Mucosa of descending colon (tissue), 3 donors: ENCODE data around the gene CLTA. TPM values are rescaled to one million over a fixed set of nuclear protein-coding genes. Genes with fewer than 3 reads are reported as not detected.

Experiments
- ATAC-seq: fragments of 200-7000 bp; cut with Tn5 transposase; one replicate; pipeline ENCODE4 v1.9.1; 2020; ENCODE audit warnings: mild to moderate bottlenecking, moderate library complexity
- DNase-seq, 3 donors: peaks; one replicate each; pipeline ENCODE4 v3.0.0-alpha.2; 2020
- H3K36me3 ChIP-seq: fragments of 200-600 bp; one replicate; pipeline ENCODE4 v1.8.0; 2021; ENCODE audit warnings: low read depth, mild to moderate bottlenecking
- H3K4me1 ChIP-seq: fragments of 200-600 bp; one replicate; pipeline ENCODE4 v1.8.0; 2021; ENCODE audit warnings: low read depth, mild to moderate bottlenecking
- H3K4me3 ChIP-seq: fragments of 200-600 bp; one replicate; pipeline ENCODE4 v1.8.0; 2021; ENCODE audit warnings: mild to moderate bottlenecking
- H3K9me3 ChIP-seq: fragments of 200-600 bp; one replicate; pipeline ENCODE4 v1.8.0; 2021; ENCODE audit warnings: mild to moderate bottlenecking
- CTCF ChIP-seq: fragments of 200-600 bp; IDR thresholded peaks from one replicate; pipeline ENCODE4 v1.8.0; 2022; ENCODE audit warnings: antibody characterized with exemption, mild to moderate bottlenecking
- intact Hi-C, 2 donors: fragments of 100-400 bp; cut with DNase I in 1 of 2; cut with micrococcal nuclease in 1 of 2; formaldehyde crosslinking; loops; one replicate each; pipeline versions ENCODE4 v1.11.0 to v1.11.1; 2022; cut with DNase I, micrococcal nuclease
- total RNA-seq, 3 donors: library from RNA; stranded (reverse); fragmentation: NEBNext Ultra II Directional in 2 of 3; extraction: Animal tissue kit (Norgen Biotek cat#: 25700) in 2 of 3; gene quantifications; one replicate each; pipeline versions ENCODE4 v1.2.1 to v1.2.4, GENCODE V29; 2021 to 2023
- donor health status: DM: no; HTN: no; CAD: no; lungs with moderate emphysema.
- donor health status: DM: no; HTN: no; CAD: no.
- donor health status: DM: no; HTN: yes; CAD: no.

Gene CLTA
- total RNA-seq, 3 donors from 2014 or later, result 165 to 206 (median 174) TPM

- Histone ChIP-seq H3K9me3 (no peaks in the 10 kb centered on the region), H3K36me3 (peaks cover 20% of the 10 kb centered on the region), H3K4me3 (no peak overlapping the region), H3K4me1 (no peaks in the 10 kb centered on the region)
- no peak for ATAC-seq
- DNase-seq, result no peak
- intact Hi-C loops, result no loop called here
- no peak for TF ChIP-seq CTCF
These were observed 18.0 kb downstream of the CLTA start for GRCh38 chr9:36208521-36209253.

GRCh38 chr9:36210722-36211121 is 20.0 kb downstream of the CLTA start:
- TF ChIP-seq CTCF, result no peak
- Histone ChIP-seq H3K36me3 (no peaks in the 10 kb centered on the region), H3K9me3 (no peaks in the 10 kb centered on the region), H3K4me3 (no peak overlapping the region), H3K4me1 (no peaks in the 10 kb centered on the region)
- ATAC-seq, result no peak
- intact Hi-C loops, result no loop called here
- no peak for DNase-seq

GRCh38 chr9:36211510-36211909 is 20.8 kb downstream of the CLTA start:
- ATAC-seq (no peak), DNase-seq (no peak)
- intact Hi-C loops, result no loop called here
- Histone ChIP-seq H3K4me3 (no peak overlapping the region), H3K36me3 (no peaks in the 10 kb centered on the region), H3K4me1 (no peaks in the 10 kb centered on the region), H3K9me3 (no peaks in the 10 kb centered on the region)
- no peak for TF ChIP-seq CTCF

- no peak for DNase-seq
These were observed 22.7 kb downstream of the CLTA start for GRCh38 chr9:36213387-36213786.

GRCh38 chr9:36213989-36214388 is 23.3 kb downstream of the CLTA start:
- intact Hi-C loops, result no loop called here
- Histone ChIP-seq H3K4me1 (no peaks in the 10 kb centered on the region), H3K4me3 (no peak overlapping the region), H3K36me3 (peaks cover 13% of the 10 kb centered on the region), H3K9me3 (no peaks in the 10 kb centered on the region)
- no peak for ATAC-seq
- DNase-seq, result no peak
- no peak for TF ChIP-seq CTCF

More at GRCh38 chr9:36213387-36213786, 22.7 kb downstream of the CLTA start:
- H3K4me1 ChIP-seq, result no peaks in the 10 kb centered on the region
- no peak overlapping the region for H3K4me3 ChIP-seq
- no peaks in the 10 kb centered on the region for H3K9me3 ChIP-seq
- no peak for TF ChIP-seq CTCF
- intact Hi-C loops, result no loop called here
- no peak for ATAC-seq
- peaks cover 13% of the 10 kb centered on the region for H3K36me3 ChIP-seq
